Adipocyte (in vitro differentiated cells): ENCODE data around the gene ANP32D.
"Not testable (repeated sequence)": the region's sequence is repeated elsewhere in the genome, so short reads cannot be mapped to it uniquely, and the experiment has no call there.

Source experiments
- DNase-seq: peaks from one replicate; pipeline ENCODE4 v3.0.0-alpha.2; 2015; ENCODE audit warnings: low read depth
- H3K27me3 ChIP-seq: replicated peaks from 2 replicates; pipeline ENCODE4 v1.7.0; 2013; ENCODE audit warnings: mild to moderate bottlenecking, low read length, moderate library complexity; ENCODE audit not compliant: control insufficient read depth, insufficient read depth
- H3K36me3 ChIP-seq: 2 replicates; pipeline ENCODE4 v1.7.0; 2013; ENCODE audit warnings: low read length, mild to moderate bottlenecking, moderate library complexity; ENCODE audit not compliant: control insufficient read depth, insufficient read depth, severe bottlenecking
- H3K4me1 ChIP-seq: 2 replicates; pipeline ENCODE4 v1.7.0; 2013; ENCODE audit warnings: mild to moderate bottlenecking, low read length, moderate library complexity; ENCODE audit not compliant: control insufficient read depth, insufficient read depth
- H3K4me3 ChIP-seq: 2 replicates; pipeline ENCODE4 v1.7.0; 2013; ENCODE audit warnings: mild to moderate bottlenecking, low read length, moderate library complexity
- H3K9ac ChIP-seq: 2 replicates; pipeline ENCODE4 v1.7.0; 2013; ENCODE audit warnings: mild to moderate bottlenecking, low read length, moderate library complexity
- H3K9me3 ChIP-seq: 2 replicates; pipeline ENCODE4 v1.7.0; 2013; ENCODE audit warnings: mild to moderate bottlenecking, low read length, moderate library complexity; ENCODE audit not compliant: control insufficient read depth

ANP32D gene

DNA sequence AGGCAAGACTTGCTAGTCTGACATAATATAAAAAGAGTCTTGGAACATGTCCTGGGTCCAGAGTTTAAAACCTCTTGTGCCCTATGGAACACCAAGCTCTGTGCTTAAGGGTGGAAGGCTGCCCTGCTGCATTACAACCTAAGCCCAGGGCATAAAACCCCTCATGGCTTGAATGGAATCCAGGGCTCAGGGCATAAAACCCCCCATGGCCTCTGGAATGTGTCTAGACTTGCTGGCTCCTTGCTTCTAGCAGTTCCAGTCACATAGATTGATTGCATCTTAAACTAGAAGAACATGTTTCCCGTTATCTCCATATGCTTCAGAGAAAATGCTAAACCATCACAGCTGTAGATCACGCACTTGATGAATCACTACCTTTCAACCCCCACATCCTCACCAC lies 34.5 kb downstream of the ANP32D start:
- peaks cover 12% of the 10 kb centered on the region for H3K27me3 ChIP-seq
- not testable (repeated sequence) for H3K9me3 ChIP-seq, H3K4me3 ChIP-seq, H3K9ac ChIP-seq, H3K36me3 ChIP-seq, H3K4me1 ChIP-seq, DNase-seq

DNA sequence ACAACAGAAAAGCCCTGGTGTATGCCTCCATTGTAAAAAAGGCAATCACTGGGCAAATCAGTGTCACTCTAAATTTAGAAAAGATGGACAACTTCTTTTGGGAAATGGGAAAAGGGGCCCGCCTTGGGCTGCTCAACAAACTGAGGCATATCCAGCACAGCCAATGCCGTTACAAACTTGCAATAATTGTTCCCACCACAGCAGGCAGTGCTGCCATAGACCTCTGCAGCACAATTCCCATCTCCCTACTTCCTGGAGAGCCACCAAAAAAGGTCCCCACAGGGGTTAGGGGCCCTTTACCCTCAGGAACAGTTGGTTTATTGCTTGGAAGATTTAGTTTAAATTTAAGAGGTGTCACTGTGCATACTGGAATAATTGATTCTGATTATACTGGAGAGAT lies 36.6 kb downstream of the ANP32D start:
- H3K4me1 ChIP-seq: no peaks in the 10 kb centered on the region
- no peaks in the 10 kb centered on the region for H3K36me3 ChIP-seq
- H3K4me3 ChIP-seq: no peak overlapping the region
- H3K9me3 ChIP-seq: peaks cover 7% of the 10 kb centered on the region
- no peak for DNase-seq
- no peak overlapping the region for H3K9ac ChIP-seq
- peaks cover 12% of the 10 kb centered on the region for H3K27me3 ChIP-seq

DNA sequence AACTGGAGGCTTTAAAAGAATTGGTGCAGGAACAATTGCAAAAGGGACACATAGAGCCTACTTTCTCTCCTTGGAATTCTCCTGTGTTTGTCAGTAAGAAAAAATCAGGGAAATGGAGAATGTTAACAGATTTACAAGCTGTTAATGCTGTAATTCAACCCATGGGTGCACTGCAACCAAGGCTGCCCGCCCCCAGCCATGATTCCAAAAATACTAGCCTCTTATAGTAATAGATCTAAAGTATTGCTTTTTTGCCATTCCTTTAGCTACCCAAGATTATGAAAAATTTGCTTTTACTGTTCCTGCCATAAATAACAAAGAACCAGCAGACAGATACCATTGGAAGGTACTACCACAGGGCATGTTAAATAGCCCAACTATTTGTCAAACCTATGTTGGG lies 37.8 kb downstream of the ANP32D start:
- peaks cover 7% of the 10 kb centered on the region for H3K9me3 ChIP-seq
- H3K27me3 ChIP-seq: peaks cover 12% of the 10 kb centered on the region

DNA sequence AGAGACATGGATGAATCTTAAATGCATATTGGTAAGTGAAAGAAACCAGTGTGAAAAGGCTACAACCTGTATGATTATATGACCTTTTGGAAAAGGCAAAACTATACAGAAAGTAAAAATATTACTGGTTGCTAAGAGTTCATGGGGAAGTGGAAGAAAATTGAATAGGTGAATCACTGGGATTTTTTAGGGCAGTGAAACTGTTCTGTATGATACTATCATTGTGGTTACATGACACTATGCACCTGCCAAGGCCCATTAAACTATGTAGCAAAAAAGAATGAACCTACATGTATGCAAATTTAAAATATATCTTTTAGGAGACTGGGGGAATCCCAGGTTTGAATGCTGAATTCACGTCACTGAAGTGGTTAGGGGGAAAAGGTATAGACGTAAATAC lies 40.5 kb downstream of the ANP32D start:
- no peaks in the 10 kb centered on the region for H3K36me3 ChIP-seq
- no peak for DNase-seq
- peaks cover 7% of the 10 kb centered on the region for H3K9me3 ChIP-seq
- no peak overlapping the region for H3K9ac ChIP-seq
- H3K4me3 ChIP-seq: no peak overlapping the region
- H3K4me1 ChIP-seq: no peaks in the 10 kb centered on the region
- no peaks in the 10 kb centered on the region for H3K27me3 ChIP-seq

More for the DNA sequence above, 37.8 kb downstream of the ANP32D start:
- Histone ChIP-seq H3K4me1 (no peaks in the 10 kb centered on the region), H3K36me3 (no peaks in the 10 kb centered on the region), H3K9ac (no peak overlapping the region), H3K4me3 (no peak overlapping the region)
- DNase-seq: no peak

DNA sequence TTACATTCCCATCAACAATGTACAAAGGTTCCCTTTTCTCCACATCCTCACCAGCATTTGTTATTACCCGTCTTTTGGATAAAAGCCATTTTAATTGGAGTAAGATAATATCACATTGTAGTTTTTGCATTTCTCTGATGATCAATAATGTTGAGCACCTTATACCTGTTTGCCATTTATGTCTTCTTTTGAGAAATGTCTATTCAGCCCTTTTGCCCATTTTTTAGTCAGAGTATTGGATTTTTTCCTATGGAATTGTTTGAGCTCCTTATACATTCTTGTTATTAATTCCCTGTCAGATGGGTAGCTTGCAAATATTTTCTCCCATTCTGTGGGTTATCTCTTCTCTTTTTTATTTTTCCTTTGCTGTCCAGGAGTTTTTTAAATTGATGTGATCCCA lies 42.4 kb downstream of the ANP32D start:
- Histone ChIP-seq H3K9me3 (peaks cover 7% of the 10 kb centered on the region), H3K4me1 (no peaks in the 10 kb centered on the region), H3K27me3 (no peaks in the 10 kb centered on the region), H3K4me3 (no peak overlapping the region), H3K36me3 (no peaks in the 10 kb centered on the region), H3K9ac (no peak overlapping the region)
- DNase-seq: no peak

DNA sequence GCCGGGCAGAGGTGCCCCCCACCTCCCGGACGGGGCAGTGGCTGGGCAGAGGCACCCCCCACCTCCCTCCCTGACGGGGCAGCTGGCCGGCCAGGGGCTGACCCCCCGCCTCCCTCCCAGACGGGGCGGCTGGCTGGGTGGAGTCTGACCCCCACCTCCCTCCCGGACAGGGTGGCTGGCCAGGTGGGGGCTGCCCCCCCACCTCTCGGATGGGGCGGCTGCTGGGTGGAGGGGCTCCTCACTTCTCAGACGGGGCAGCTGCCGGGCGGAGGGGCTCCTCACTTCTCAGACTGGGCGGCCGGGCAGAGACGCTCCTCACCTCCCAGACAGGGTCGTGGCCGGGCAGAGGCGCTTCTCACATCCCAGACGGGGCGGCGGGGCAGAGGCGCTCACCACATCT lies 48.0 kb downstream of the ANP32D start:
- not testable (repeated sequence) for H3K36me3 ChIP-seq, DNase-seq, H3K27me3 ChIP-seq, H3K4me1 ChIP-seq, H3K4me3 ChIP-seq, H3K9me3 ChIP-seq, H3K9ac ChIP-seq
